GM13977 (cell line): ENCODE measurements around the gene MAP3K4.

Experiments
- DNase-seq: peaks from one replicate; pipeline ENCODE4 v3.0.0; 2012; ENCODE audit warnings: low spot score
- CTCF ChIP-seq: IDR thresholded peaks from 2 replicates; pipeline ENCODE4 v1.5.1; 2012; ENCODE audit warnings: mild to moderate bottlenecking, control low read depth; ENCODE audit not compliant: insufficient read depth; ENCODE audit errors: extremely low read depth, missing control alignments
- in situ Hi-C: fragments of 300-500 bp; cut with MboI; formaldehyde crosslinking; loops from one replicate; pipeline ENCODE4 v1.12.0; 2022; ENCODE audit warnings: low sequenced_read_pairs, low pct_unique_long_range_greater_than_20kb, mixed read lengths, inconsistent platforms; ENCODE audit not compliant: unreplicated experiment

The MAP3K4 gene

GRCh38 chr6:161011492-161012480 is 20.2 kb downstream of the MAP3K4 start:
- DNase-seq: no peak
- no peak for TF ChIP-seq CTCF
- in situ Hi-C loops: no loop called here

GRCh38 chr6:161013695-161014094 is 22.1 kb downstream of the MAP3K4 start:
- no peak for DNase-seq
- no peak for TF ChIP-seq CTCF
- in situ Hi-C loops: no loop called here

- TF ChIP-seq CTCF: no peak
- no peak for DNase-seq
- in situ Hi-C loops: no loop called here
Measured at GRCh38 chr6:161017766-161018564, 26.4 kb downstream of the MAP3K4 start.

- no peak for DNase-seq
- in situ Hi-C loops: no loop called here
- no peak for TF ChIP-seq CTCF
Measured at GRCh38 chr6:161019324-161019839, 27.8 kb downstream of the MAP3K4 start.

- no peak for TF ChIP-seq CTCF
- in situ Hi-C loops: no loop called here
- DNase-seq: no peak
Measured at GRCh38 chr6:161021543-161021942, 30.0 kb downstream of the MAP3K4 start.

GRCh38 chr6:161021998-161022743 is 30.6 kb downstream of the MAP3K4 start:
- in situ Hi-C loops: no loop called here
- no peak for DNase-seq
- TF ChIP-seq CTCF: no peak
